Measurements from ENCODE around the gene CNNM4. TPM values are rescaled to one million over a fixed set of nuclear protein-coding genes. Genes with fewer than 3 reads are reported as not detected.

CNNM4 gene
- total RNA-seq, 1 experiment from 2014 or later, result 28.3 TPM

- Mint-ChIP-seq H3K4me3 (ENCODE audit: unreplicated experiment) (no peak overlapping the region), H3K27me3 (ENCODE audit: insufficient read depth, unreplicated experiment) (no peaks in the 10 kb centered on the region), H3K36me3 (ENCODE audit: insufficient read depth, unreplicated experiment) (peaks cover 6% of the 10 kb centered on the region), H3K9me3 (ENCODE audit: unreplicated experiment) (no peaks in the 10 kb centered on the region), H3K4me1 (ENCODE audit: low read depth, unreplicated experiment) (peaks cover 26% of the 10 kb centered on the region), H3K27ac (ENCODE audit: unreplicated experiment) (no peak overlapping the region)
- H3K4me1 ChIP-seq, result peaks cover 14% of the 10 kb centered on the region
- no peaks in the 10 kb centered on the region for H3K27me3 ChIP-seq (replicated peaks; ENCODE audit: control insufficient read depth, insufficient read depth, low read length)
- DNase-seq, result no peak
- ChIA-PET CTCF (interaction anchor here (0.8 to 1.4 kb wide), 2 partner anchors 12 to 13 kb away, joined by 3 to 4 read pairs; partner anchors contain the start of gene CNNM4), POLR2A (interaction anchor here (1.8 kb wide), 1 partner anchor 13 kb away, joined by 11 read pairs; the partner anchor contains the start of gene CNNM4)
- TF ChIP-seq CTCF (IDR thresholded peaks at IDR 0.05; ENCODE audit: insufficient read depth in 1 of 2, low read depth in 1 of 2, low read length in 1 of 2, severe bottlenecking in 1 of 2, unreplicated experiment in 1 of 2), result no peak
- H3K4me3 ChIP-seq (ENCODE audit: low read depth, low read length), result no peak overlapping the region
- intact Hi-C loops (cut with micrococcal nuclease; ENCODE audit: unreplicated experiment), result no loop called here
- H3K9me3 ChIP-seq, result no peaks in the 10 kb centered on the region
- H3K36me3 ChIP-seq (ENCODE audit: control insufficient read depth, insufficient read depth, low read length), result no peaks in the 10 kb centered on the region
- no TSS peak for BruUV-seq (replicated peaks)
Observed at GRCh38 chr2:96773922-96774321, 13.2 kb downstream of the CNNM4 start.

GRCh38 chr2:96775160-96775559 is 14.5 kb downstream of the CNNM4 start:
- Mint-ChIP-seq H3K27ac (ENCODE audit: unreplicated experiment) (no peak overlapping the region), H3K27me3 (ENCODE audit: insufficient read depth, unreplicated experiment) (no peaks in the 10 kb centered on the region), H3K9me3 (ENCODE audit: unreplicated experiment) (no peaks in the 10 kb centered on the region), H3K36me3 (ENCODE audit: insufficient read depth, unreplicated experiment) (peaks cover 9% of the 10 kb centered on the region), H3K4me3 (ENCODE audit: unreplicated experiment) (no peak overlapping the region), H3K4me1 (ENCODE audit: low read depth, unreplicated experiment) (peaks cover 16% of the 10 kb centered on the region)
- H3K36me3 ChIP-seq (ENCODE audit: control insufficient read depth, insufficient read depth, low read length), result no peaks in the 10 kb centered on the region
- intact Hi-C loops (cut with micrococcal nuclease; ENCODE audit: unreplicated experiment), result no loop called here
- no peak overlapping the region for H3K4me3 ChIP-seq (ENCODE audit: low read depth, low read length)
- no peak for TF ChIP-seq CTCF (IDR thresholded peaks at IDR 0.05; ENCODE audit: insufficient read depth in 1 of 2, low read depth in 1 of 2, low read length in 1 of 2, severe bottlenecking in 1 of 2, unreplicated experiment in 1 of 2)
- H3K27me3 ChIP-seq (replicated peaks; ENCODE audit: control insufficient read depth, insufficient read depth, low read length), result no peaks in the 10 kb centered on the region
- POLR2A ChIA-PET, result interaction anchor here (1.8 kb wide), 1 partner anchor 14 kb away, joined by 11 read pairs; the partner anchor contains the start of gene CNNM4
- DNase-seq, result no peak
- no TSS peak for BruUV-seq (replicated peaks)
- no peaks in the 10 kb centered on the region for H3K9me3 ChIP-seq
- peaks cover 9% of the 10 kb centered on the region; the same call in 1 of the 2 replicates for H3K4me1 ChIP-seq
- CTCF ChIA-PET, result no interaction called here

GRCh38 chr2:96783388-96783787 is 22.7 kb downstream of the CNNM4 start:
- Histone ChIP-seq H3K9me3 (no peaks in the 10 kb centered on the region), H3K36me3 (ENCODE audit: control insufficient read depth, insufficient read depth, low read length) (no peaks in the 10 kb centered on the region), H3K4me3 (ENCODE audit: low read depth, low read length) (no peak overlapping the region), H3K4me1 (peaks cover 13% of the 10 kb centered on the region), H3K27me3 (replicated peaks; ENCODE audit: control insufficient read depth, insufficient read depth, low read length) (no peaks in the 10 kb centered on the region)
- ChIA-PET POLR2A (interaction anchor here (0.8 kb wide), 1 partner anchor 22 kb away, joined by 3 read pairs; no protein-coding TSS in a partner anchor), CTCF (interaction anchor here (1.6 kb wide), 1 partner anchor 22 kb away, joined by 6 read pairs; the partner anchor contains the start of gene CNNM4)
- H3K4me1 Mint-ChIP-seq (ENCODE audit: low read depth, unreplicated experiment), result peaks cover 4% of the 10 kb centered on the region
- no peak for TF ChIP-seq CTCF (IDR thresholded peaks at IDR 0.05; ENCODE audit: insufficient read depth in 1 of 2, low read depth in 1 of 2, low read length in 1 of 2, severe bottlenecking in 1 of 2, unreplicated experiment in 1 of 2)
- H3K4me3 Mint-ChIP-seq (ENCODE audit: unreplicated experiment), result no peak overlapping the region
- BruUV-seq (replicated peaks), result no TSS peak
- no peaks in the 10 kb centered on the region for H3K27me3 Mint-ChIP-seq (ENCODE audit: insufficient read depth, unreplicated experiment)
- H3K27ac Mint-ChIP-seq (ENCODE audit: unreplicated experiment), result no peak overlapping the region
- H3K36me3 Mint-ChIP-seq (ENCODE audit: insufficient read depth, unreplicated experiment), result peaks cover 6% of the 10 kb centered on the region
- no peaks in the 10 kb centered on the region for H3K9me3 Mint-ChIP-seq (ENCODE audit: unreplicated experiment)
- intact Hi-C loops (cut with micrococcal nuclease; ENCODE audit: unreplicated experiment), result no loop called here
- no peak for DNase-seq
